NCI-H345 (cell line): ENCODE data around the gene LYRM1.
"Not testable (repeated sequence)": the region's sequence is repeated elsewhere in the genome, so short reads cannot be mapped to it uniquely, and the experiment has no call there.

Experiments
- DNase-seq: peaks from one replicate; lab custom pipeline; 2025; lab: John Stamatoyannopoulos, UW

Gene LYRM1, protein sequence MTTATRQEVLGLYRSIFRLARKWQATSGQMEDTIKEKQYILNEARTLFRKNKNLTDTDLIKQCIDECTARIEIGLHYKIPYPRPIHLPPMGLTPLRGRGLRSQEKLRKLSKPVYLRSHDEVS

DNA sequence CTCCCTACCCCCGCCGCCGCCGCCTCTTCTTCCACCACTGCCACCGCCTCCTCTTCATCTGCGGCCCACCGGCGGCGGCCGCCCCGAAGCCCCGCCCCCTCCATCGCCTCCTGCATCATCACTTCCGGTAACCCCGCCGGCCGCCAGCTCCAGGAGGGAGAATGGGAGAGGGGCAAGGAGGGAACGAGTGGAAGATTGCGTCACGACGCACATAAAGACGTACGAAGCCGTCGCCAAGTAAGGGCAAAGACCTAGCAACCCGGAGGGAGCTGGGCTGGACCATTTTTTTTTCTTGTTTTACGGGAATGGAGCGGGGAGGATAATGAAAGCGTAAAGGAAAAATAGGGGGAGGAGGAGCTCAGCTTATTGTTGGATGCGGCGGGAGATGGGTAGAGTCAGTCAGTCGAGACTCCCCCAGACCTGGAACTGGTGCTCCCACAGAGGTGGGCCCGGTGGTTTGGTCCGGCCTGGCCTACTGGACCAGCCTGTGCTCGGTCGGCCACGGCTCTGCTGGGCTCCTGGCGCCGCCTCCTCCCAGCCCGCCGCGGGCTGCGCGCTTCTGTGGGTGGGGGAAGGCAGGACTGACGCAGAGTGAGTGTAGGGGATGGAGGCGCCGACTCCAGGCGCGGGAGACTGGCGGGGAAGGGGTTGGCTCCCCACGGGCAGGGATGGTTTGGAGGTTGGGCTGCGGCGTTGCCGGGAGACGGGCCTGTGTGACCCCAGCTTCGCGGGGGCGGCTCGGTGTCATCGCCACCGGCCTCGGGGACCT, at the start of gene LYRM1, which contains the start of gene DCUN1D3:
TSS of gene LYRM1 (plus strand) at position 473 of the 769 bp plus-strand sequence. CDS start 14,785 bp downstream, outside the sequence.
TSS of gene DCUN1D3 (minus strand) at position 60 of the 769 bp plus-strand sequence. CDS start 37,820 bp downstream, outside the sequence.
- peak; percentile 95 for DNase-seq

DNA sequence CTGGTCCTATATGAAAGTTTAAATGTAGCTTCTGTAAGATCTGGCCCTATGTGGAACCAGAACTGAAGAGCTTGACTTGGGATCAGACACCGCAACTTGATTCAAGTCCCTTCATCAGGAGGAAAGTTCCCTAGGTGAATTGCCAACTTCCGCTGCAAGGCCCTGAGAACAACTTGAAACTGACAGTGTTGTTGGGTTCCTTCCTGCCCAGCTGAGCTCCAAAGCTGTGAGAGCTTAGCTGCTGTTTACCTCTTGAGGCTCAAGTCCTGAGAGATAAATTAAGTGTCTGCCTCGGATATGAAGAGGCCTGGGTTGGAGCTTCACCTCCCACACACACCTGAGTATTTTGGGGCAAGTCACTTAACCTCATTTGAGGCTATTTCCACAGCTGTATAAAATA, 49.6 kb upstream of the LYRM1 start:
- DNase-seq: no peak

DNA sequence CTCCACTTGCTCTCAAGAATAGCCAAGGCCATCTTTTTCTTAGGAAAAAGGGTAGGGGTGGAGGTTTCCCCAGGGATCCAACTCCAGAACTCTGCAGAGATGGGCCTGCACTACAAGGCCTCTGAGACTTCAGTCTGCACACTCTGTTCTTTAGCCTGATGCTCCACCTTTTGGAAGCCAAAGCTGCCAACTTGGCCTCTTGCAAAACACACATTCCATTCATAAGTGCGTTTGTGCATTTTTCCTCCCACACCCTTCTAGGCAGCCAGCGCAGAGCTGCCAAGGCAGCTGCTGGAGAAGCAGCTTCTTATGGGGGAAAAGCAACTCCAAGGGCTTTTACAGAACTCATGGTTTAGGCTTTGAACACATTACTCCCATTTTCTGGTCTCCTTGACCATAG, 49.0 kb upstream of the LYRM1 start:
- no peak for DNase-seq

DNA sequence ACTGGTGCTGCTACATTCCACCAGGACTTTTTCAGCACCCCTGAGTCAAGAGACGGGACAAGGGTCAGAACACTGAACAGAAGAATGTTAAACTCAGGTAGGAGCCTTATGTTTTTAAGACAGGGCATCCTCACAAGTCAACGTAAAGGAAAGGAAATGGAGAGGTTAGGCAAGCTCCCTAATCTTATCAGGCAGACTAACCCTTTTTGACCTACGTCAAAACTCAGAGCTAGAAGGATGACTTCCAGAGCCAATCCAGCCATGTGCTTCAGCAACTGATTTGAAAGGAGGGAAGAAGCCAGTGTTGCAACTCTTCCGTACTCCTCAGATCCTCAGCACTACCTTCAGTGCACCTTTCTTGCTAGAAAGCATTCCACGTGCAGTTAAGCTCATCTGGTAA, 47.4 kb upstream of the LYRM1 start:
- no peak for DNase-seq

DNA sequence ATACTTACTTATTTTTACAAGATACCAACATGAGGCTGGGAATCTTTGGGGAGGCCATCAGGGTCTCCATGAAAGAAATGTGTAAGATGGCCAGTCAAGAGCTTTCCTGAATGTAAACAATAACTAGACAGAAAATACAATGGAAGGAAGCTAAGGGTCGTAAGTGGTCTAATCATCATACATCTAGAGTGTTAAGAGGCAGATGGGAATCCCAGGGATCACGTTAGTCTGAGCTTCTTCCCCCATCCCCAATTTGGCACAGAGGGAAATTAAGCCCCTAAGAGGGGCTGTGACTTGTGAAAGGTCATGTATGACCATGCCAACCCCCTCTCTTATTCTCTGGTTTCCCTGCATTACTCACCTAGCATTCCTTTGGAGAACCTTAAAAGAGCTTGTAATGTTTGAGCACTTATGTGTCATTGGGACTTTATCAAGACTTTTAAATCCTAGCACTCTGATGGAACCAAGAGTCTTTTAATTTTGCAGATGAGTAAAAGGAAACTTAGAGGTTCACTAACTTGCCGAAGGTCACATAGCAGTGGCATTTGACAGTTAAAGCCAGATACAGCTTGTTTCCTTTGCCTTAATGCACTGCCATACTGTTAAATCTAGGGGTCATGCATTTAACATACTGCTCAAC, 46.5 kb upstream of the LYRM1 start:
- no peak for DNase-seq

DNA sequence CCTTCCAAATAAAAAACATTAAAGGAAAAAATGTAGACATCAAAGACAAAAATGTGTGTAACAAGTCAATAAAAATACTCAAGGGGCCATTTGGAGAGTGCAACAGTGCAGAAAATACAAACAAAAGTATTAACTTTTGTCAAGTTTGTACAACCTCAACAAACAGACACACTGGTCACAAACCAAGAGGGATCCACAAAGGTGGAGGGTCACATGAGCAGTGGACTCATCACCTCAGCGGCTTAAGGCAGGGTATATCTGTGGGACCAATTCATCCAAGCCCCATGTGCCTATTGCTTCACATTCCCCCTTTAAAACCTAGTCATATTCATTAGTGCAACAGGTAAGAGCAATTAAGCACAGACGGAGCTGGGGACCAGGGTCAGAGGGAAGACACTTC, 45.6 kb upstream of the LYRM1 start:
- no peak for DNase-seq

DNA sequence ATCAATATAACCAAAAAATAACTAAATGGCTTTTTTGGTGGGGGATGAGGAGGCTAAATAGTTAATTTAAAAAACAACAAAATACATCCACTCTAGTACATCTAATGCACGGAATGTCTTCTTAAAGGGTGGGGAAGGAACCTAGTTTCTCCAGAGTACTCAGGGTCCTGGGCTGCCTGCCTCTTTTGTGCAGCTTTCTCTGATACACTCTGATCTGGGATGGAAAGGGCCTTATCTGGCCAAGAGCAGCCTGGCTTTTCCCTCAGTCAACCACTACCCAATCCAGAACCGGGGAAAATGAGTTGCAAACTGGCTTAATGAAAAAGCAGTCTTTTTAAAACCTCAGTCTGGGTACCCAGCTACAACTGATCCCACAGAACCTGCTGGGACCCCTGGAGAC, 43.3 kb upstream of the LYRM1 start:
- DNase-seq: no peak

DNA sequence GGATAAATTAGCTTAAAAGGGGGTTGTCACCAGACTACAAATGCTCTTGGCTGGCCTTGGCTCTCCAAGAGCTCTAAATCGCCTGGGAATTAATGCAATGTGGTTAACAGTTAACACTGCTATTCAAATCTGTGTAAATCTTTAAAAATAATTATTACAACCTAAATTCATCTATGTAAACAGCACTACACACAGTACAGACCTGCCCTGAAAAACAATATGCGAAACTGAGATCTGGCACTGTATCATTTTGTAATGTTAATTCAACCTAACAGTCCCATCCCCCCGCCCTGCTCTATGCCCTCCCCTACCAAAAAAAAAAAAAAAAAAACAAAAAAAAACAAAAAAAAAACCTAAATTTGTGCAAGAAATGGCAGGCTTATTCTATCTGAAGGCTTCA, 41.3 kb upstream of the LYRM1 start:
- DNase-seq: no peak

DNA sequence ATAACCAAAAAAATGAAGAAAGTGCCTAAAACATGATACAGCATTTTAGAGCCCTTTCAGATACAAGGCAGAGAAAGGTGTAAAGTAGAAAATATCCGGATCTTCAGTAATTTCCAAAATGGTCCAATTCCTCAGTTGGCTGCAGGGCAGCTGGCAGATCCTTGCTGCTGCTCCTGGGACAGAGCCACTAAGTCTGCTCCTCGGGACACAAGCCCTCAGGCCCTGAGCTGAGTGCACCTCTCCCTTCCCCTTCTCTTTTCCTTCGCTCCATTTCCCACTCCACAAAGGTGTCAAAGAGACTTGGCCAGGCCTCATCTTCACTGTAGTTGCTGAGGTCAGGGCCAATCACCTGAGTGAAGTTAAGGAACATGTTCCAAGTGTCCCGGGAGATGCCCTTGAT, 40.9 kb upstream of the LYRM1 start:
- DNase-seq: no peak

DNA sequence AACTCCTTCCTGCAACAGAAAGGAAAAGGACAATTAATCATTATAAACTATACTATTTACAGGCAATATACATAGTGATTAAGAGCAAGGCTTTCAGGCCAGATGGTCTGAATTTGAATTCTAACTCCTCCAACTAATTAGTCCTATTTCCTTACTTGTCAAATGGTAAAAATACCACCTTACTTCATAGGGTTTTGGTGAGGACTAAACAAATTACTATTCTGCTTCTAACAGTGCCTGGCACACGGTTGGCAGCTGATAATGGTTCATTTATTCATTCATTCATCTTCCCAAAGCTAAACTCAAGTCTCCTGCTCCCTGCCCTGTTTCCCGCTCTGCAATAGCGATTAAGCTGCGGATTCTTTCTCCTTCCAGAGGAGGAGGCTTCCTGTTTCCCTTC, 40.2 kb upstream of the LYRM1 start:
- no peak for DNase-seq

DNA sequence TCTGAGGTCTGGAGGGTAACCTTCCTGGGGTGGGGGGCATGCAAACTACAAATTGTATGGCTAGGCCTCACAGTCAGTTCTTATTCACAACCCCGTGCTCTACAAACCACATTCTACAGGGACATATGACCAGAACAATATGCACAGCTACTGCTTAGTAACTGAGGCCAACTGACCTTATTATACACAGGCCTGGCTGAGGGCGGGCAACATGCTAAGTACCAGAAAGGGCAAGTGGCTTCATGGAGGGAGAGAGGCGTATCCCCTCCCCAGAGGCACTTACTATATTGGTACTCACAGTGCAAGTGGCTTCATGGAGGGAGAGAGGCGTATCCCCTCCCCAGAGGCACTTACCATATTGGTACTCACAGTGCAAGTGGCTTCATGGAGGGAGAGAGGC, 39.6 kb upstream of the LYRM1 start:
- DNase-seq: not testable (repeated sequence)

DNA sequence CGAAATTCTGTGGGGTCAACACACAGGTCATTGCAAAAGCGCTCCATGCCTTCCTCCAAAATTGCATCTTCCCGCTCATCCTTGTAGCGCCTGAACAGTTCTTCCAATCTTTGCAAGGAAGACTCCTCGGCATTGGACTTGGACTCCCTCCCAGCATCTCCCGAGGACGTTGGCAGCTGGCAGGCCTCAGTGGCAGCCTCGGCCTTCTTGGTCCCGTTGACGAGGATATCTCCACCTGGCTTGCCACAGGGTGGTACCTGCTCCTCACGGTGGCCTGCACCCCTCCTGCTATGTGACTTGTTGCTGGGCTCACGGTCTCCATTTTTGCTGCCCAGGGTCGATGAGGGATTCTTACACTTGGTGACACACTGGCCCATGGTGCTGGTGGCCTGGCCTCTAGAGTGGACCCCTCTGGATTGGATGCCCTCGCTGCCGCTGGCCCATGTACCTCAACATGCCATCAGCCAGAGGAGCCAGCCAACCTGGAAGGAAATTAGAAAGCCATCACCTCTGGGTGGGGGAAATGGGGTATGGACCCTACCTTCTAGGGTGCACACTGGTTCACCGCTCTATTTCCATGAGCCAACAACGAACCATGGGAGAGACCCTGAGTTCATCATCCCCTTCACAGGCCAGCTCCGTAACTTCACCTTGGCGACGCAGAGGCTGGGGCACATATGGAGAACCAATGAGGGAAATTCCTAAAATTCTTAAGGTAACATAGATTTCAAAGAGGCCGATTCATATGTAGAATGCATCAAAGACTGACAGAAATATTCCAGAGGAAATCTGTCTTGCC, 38.2 kb upstream of the LYRM1 start:
- DNase-seq: no peak

DNA sequence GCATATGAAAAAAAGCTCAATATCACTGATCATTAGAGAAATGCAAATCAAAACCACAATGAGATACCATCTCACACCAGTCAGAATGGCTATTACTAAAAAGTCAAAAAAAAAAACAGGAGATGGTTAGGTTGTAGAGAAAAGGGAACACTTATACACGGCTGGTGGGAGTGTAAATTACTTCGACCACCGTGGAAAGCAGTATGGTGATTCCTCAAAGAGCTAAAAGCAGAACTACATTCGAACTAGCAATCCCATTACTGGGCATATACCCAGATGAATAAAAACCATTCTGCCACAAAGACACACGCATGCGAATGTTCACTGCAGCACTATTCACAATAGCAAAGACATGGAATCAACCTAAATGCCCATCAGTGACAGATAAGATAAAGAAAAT, 36.2 kb upstream of the LYRM1 start:
- DNase-seq: not testable (repeated sequence)

DNA sequence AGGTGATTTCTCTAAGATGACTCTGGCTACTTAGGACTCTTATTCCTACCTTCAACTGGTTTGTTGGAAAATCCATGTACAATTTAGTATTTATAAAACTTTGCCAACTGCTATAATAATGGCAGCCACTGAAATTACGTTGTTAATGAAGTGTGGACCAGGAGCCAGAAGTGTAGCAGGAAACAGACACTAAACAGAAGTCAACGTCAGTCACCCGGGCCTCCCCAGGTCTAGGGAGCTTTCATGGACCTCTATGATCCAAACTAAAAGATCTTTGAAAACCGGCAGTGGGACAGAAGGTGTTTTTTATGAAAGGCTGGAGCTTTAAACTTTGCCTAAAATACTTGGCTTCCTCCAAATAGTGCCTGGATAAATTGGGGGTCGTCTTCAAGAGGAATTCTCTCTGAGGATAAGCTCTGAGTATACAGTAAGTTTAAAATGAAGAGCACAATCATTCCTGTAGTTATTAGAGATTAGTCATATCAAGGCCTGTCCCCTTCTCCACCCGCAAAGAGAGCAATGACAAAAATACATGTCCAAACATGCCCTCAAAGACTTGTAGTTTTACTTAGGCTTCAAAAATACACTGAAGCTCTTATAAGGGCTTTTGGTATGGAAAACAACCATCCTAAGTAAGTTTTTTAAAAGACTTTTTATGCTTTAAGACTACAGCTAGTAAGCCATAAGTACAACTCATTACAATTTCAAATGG, 35.0 kb upstream of the LYRM1 start:
- DNase-seq: no peak

DNA sequence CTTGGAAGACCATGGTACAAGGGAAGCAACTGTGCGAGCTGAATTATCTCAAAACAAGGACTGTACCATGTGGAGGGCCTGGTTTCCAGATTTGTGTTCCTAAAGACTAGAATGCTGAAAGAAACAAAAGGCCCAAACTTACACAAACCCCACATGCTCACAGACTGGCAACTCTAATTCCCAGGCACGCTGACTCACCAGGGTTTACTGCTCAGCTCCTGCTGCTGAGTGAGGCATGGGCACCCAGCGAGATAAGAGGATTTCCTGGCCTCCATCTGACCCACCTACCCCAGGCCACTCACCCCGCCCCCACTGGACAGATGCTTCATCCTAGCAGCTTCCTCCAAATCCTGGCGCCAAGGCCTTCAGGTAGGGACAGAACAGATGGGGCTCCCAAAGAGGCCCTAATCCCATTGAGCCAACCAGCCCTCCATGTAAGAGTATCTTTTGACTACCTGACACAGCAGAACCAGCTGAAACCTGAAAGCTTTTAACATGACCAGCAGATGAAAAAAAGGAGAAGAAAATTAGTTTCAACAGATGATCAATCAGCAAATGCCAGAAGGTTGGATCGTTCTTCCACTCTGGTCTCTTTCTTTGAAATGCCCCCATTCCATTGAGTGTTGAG, 34.3 kb upstream of the LYRM1 start:
- DNase-seq: no peak

DNA sequence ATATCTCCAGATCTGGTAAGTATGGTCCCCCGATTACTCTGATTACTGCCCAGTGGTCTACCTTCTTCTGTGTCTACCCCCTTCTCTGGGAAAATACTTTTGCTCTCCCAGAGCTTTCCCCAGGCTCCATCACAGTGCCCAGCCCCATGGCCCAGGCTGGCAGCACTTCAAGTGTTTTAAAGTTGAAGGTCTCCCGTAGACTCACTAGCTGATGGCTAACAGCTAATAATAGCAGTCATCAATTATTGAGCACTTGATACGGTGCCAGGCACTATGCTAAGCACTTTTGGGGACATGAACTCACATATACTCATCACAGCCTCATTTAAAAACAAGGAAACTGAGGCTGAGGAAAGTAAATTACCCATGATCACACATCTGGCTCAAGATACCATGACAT, 33.8 kb upstream of the LYRM1 start:
- no peak for DNase-seq

DNA sequence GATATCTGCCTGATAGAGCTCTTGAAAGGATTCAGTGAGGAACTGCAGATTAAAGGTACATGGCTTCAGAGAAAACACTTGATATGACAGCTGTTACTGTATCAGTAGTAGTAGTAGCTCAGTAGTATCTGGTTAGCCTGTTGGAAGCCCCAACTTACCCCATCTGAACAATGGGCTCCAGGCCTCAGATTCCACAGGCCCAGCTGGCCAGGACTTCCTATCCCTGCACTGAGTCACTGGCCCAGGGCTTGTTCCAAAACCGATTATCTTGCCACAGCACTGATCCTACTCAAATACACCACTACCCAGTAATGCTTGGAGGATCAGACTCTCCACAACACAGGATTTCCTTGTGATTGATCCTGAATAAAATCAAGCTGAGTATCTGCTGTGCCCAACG, 33.0 kb upstream of the LYRM1 start:
- no peak for DNase-seq

DNA sequence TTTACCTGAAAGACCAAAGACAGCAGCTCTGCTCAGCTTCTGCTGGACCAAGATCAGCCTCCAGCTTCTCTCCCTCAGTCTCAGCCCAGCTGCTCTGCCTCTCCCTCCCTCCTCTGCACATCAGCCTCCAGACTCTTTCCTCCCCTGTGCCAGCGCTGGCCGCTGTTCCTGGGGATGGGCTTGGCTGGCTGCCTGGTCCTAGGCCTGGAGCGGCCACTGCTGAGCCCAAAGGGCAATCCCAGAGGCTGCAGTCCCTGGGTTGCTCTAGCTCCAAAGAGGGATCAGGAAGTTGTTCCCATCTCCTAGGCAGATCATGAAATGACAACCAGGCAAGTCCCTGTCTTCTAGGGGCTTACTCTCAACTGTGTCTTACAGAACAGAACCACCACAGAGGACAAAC, 31.7 kb upstream of the LYRM1 start:
- no peak for DNase-seq

DNA sequence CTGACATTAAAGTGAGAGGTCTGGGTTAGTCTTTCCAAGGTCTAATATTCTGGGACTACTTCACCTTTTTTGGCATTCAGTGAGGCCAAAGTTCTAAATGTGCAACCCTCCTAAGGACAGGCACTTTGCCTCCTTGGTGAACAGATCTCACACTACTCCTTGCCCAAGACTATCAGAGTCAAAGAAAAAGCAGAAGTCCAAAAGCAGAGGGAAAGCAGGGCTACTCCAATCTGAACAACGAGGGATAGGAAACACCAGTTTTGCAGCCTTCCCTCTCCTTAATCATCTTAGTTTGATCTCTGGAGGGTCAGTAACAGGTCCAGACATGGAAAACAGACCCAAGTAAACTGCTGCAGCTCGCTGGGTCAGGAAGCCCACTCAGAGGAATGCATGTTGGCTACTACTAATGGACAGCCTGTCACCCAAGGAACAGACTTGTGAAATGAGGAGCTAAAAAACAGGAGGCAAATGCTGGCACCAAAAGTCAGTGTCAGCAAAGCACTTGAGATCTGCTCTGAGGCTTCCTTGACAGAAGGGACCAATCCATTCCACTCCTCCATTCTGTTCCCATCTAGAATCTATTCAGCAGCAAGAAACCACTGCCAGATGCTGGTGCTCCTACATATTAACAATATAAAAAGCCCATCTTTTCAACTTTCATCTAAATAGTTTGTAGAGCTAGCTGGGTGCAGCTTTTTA, 30.3 kb upstream of the LYRM1 start:
- DNase-seq: no peak

DNA sequence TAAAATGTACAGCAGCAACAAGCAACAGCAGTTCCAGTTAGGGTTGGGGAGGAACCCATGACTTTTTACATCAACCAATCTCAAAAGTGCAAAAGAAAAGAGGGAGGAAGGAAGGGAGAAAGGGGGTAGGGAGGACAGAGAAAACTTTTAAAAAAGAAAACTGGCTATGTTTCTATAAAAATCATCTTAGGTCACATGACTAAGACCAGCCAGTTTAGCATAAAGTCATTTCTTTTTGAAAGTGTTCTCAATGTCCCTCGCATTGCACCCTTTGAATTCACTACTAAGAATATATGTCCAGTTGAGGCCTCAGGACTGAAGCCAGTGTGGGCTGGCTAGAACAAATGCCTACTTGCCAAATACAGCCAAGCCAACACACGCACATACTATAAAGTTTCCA, 29.3 kb upstream of the LYRM1 start:
- no peak for DNase-seq
